ENCODE data around the gene ERN1. TPM values are rescaled to one million over a fixed set of nuclear protein-coding genes. Genes with fewer than 3 reads are reported as not detected.

The ERN1 gene
- total and polyA plus RNA-seq, 7 donors: 1.2 to 9.4 (median 7.4) TPM

- Histone ChIP-seq H3K4me3 (no peak overlapping the region), H3K27me3 (no peaks in the 10 kb centered on the region), H3K36me3 (peaks cover 0 to 45% (median 10%) of the 10 kb centered on the region in 4 donors), H3K27ac (peak overlapping the region in 3 of 4 donors; percentile 32 to 96 (median 92)), H3K9me3 (no peaks in the 10 kb centered on the region), H3K4me1 (peaks cover 0 to 26% (median 18%) of the 10 kb centered on the region in 4 donors)
- intact Hi-C loops (cut with DNase I): loop anchor here (5.0 to 10.0 kb wide), 2 partner anchors 134 to 356 kb away; partner anchors contain the start of genes CEP95 and DDX5
- TF ChIP-seq CTCF (IDR thresholded peaks at IDR 0.05): no peak
- TF ChIP-seq POLR2AphosphoS5 (IDR thresholded peaks at IDR 0.05): no peak
- no peak for TF ChIP-seq POLR2A (IDR thresholded peaks at IDR 0.05)
- TF ChIP-seq EP300 (IDR thresholded peaks at IDR 0.05): no peak
- DNase-seq: no peak
- 87 to 93% methylated on average over 4 of the region's 4 CpGs for WGBS, 2 donors
These were observed 18.8 kb upstream of the ERN1 start for GRCh38 chr17:64148699-64149098.

DNA sequence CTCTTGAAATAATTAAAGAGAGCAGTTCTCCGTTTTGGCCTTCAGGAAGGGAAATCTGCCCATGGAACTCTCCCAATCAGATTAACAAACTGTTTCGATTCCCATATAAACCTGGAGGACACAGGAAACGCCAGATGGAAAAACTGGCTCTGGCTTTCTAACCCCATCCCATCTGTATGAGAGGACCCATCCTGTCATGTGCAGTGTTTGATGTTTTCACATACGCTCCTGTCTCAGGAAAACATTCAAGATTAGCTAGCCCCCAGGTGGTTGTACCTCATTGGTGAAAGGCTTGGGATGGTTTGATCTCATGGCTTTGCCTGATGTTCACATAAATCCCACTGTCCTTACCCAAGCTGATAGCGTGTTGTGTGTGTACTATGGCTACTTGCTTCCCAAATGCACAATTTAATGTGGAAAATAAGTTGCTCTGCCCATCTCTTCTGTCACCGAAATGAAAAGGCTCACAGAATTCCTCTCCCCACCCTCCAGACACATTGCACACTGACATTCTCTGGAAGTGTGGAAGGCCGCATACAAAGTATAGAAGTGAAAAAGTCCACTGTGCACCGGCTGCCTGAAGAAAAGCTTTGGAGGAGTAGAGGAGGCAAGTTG lies 18.2 kb upstream of the ERN1 start:
- Histone ChIP-seq H3K27ac (peak overlapping the region; percentile 14 to 96 (median 62)), H3K4me3 (no peak overlapping the region), H3K9me3 (no peaks in the 10 kb centered on the region), H3K4me1 (peaks cover 0 to 26% (median 18%) of the 10 kb centered on the region in 4 donors), H3K36me3 (peaks cover 0 to 39% (median 8%) of the 10 kb centered on the region in 4 donors), H3K27me3 (no peaks in the 10 kb centered on the region)
- intact Hi-C loops (cut with DNase I): loop anchor here (5.0 to 10.0 kb wide), 2 partner anchors 134 to 357 kb away; partner anchors contain the start of genes CEP95 and DDX5
- DNase-seq: no peak
- TF ChIP-seq CTCF (IDR thresholded peaks at IDR 0.05): no peak
- no peak for TF ChIP-seq POLR2A (IDR thresholded peaks at IDR 0.05)
- TF ChIP-seq POLR2AphosphoS5 (IDR thresholded peaks at IDR 0.05): peak in 1 of 4 donors; percentile 17
- TF ChIP-seq EP300 (IDR thresholded peaks at IDR 0.05): no peak
- WGBS, 2 donors: 74 to 78% methylated on average over 8 of the region's 8 CpGs

- no peak for TF ChIP-seq POLR2A (IDR thresholded peaks at IDR 0.05)
- peak in 1 of 4 donors; percentile 7 for TF ChIP-seq POLR2AphosphoS5 (IDR thresholded peaks at IDR 0.05)
- intact Hi-C loops (cut with DNase I): loop anchor here (5.0 to 10.0 kb wide), 2 partner anchors 135 to 357 kb away; partner anchors contain the start of genes CEP95 and DDX5
- H3K9me3 ChIP-seq: no peaks in the 10 kb centered on the region
- peaks cover 0 to 31% (median 4%) of the 10 kb centered on the region in 4 donors for H3K36me3 ChIP-seq
- H3K27ac ChIP-seq: peak overlapping the region; percentile 91 to 96 (median 94)
- H3K4me1 ChIP-seq: peaks cover 0 to 26% (median 18%) of the 10 kb centered on the region in 4 donors
- H3K4me3 ChIP-seq: peak overlapping the region; percentile 62 to 89 (median 74)
- H3K27me3 ChIP-seq: no peaks in the 10 kb centered on the region
- WGBS, 2 donors: 23 to 40% methylated on average over 15 of the region's 15 CpGs
- no peak for DNase-seq
These were observed 17.4 kb upstream of the ERN1 start for GRCh38 chr17:64147110-64148016.

GRCh38 chr17:64146418-64147109 lies 16.6 kb upstream of the ERN1 start:
- Histone ChIP-seq H3K4me1 (peaks cover 0 to 26% (median 18%) of the 10 kb centered on the region in 4 donors), H3K27me3 (no peaks in the 10 kb centered on the region), H3K4me3 (peak overlapping the region; percentile 62 to 89 (median 74)), H3K36me3 (peaks cover 0 to 23% (median 4%) of the 10 kb centered on the region in 4 donors), H3K27ac (peak overlapping the region; percentile 91 to 96 (median 94)), H3K9me3 (no peaks in the 10 kb centered on the region)
- 1 to 2% methylated on average over 34 of the region's 34 CpGs for WGBS, 2 donors
- DNase-seq: peak; percentile 85
- no peak for TF ChIP-seq POLR2A (IDR thresholded peaks at IDR 0.05)
- TF ChIP-seq POLR2AphosphoS5 (IDR thresholded peaks at IDR 0.05): no peak
- no peak for TF ChIP-seq EP300 (IDR thresholded peaks at IDR 0.05)
- no peak for TF ChIP-seq CTCF (IDR thresholded peaks at IDR 0.05)
- intact Hi-C loops (cut with DNase I): loop anchor here (1.0 to 10.0 kb wide), 3 partner anchors 116 to 358 kb away; partner anchors contain the start of genes CEP95 and DDX5
